Stomach smooth muscle (tissue), 2 donors: ENCODE data around the gene SNX3.

Experiments used
- H3K27ac ChIP-seq: one replicate; pipeline ENCODE4 v1.7.0; 2013; ENCODE audit warnings: mild to moderate bottlenecking, low read length, inconsistent platforms
- H3K27me3 ChIP-seq, 2 donors: one replicate each; pipeline ENCODE4 v1.7.0; 2013; ENCODE audit warnings: low read length in 2 of 2; ENCODE audit not compliant: insufficient read depth in 2 of 2, control insufficient read depth in 1 of 2
- H3K36me3 ChIP-seq, 2 donors: one replicate each; pipeline ENCODE4 v1.7.0; 2013; ENCODE audit warnings: low read length in 2 of 2; ENCODE audit not compliant: control insufficient read depth in 2 of 2, insufficient read depth in 2 of 2
- H3K4me1 ChIP-seq: one replicate; pipeline ENCODE4 v1.7.0; 2013; ENCODE audit warnings: low read length; ENCODE audit not compliant: control insufficient read depth, insufficient read depth
- H3K4me3 ChIP-seq, 2 donors: one replicate each; pipeline ENCODE4 v1.7.0; 2013; ENCODE audit warnings: low read length in 2 of 2
- H3K9ac ChIP-seq, 2 donors: one replicate each; pipeline ENCODE4 v1.7.0; 2013; ENCODE audit warnings: low read length in 2 of 2, mild to moderate bottlenecking in 1 of 2
- H3K9me3 ChIP-seq, 2 donors: one replicate each; pipeline ENCODE4 v1.7.0; 2013; ENCODE audit warnings: low read length in 2 of 2; ENCODE audit not compliant: control insufficient read depth in 2 of 2
- donor health status: healthy.
- donor health status: Pancreatic carcinoma.

The SNX3 gene

DNA sequence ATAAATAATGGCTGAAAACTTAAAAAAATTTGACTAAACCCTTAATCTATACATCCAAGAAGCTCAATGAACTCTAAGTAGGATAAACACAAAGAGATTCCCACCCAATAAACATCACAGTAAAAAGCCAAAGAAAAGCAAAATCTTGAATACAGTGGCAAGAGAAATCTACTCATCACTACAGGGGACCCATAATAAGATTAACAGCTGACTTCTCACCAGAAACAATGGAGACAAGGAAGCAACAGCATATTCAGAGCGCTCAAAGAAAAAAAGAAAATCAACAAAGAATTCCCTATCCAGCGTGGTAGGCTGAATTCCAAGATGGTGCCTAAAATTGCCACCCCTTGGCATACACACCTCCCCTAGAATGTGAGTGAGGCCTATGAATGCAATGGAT, 18.6 kb downstream of the SNX3 start:
- Histone ChIP-seq H3K27ac (no peak overlapping the region), H3K9ac (no peak overlapping the region), H3K4me1 (no peaks in the 10 kb centered on the region), H3K27me3 (no peaks in the 10 kb centered on the region), H3K4me3 (no peak overlapping the region), H3K9me3 (peaks cover 0 to 7% of the 10 kb centered on the region in 2 donors), H3K36me3 (peaks cover 2 to 6% of the 10 kb centered on the region in 2 donors)

GRCh38 chr6:108238322-108238721, 22.5 kb downstream of the SNX3 start:
- H3K36me3 ChIP-seq = peaks cover 2 to 6% of the 10 kb centered on the region in 2 donors
- no peak overlapping the region for H3K9ac ChIP-seq
- H3K4me1 ChIP-seq = no peaks in the 10 kb centered on the region
- peaks cover 0 to 7% of the 10 kb centered on the region in 2 donors for H3K9me3 ChIP-seq
- H3K27ac ChIP-seq = no peak overlapping the region
- H3K27me3 ChIP-seq = no peaks in the 10 kb centered on the region
- no peak overlapping the region for H3K4me3 ChIP-seq

- Histone ChIP-seq H3K4me1 (no peaks in the 10 kb centered on the region), H3K27ac (no peak overlapping the region), H3K36me3 (peaks cover 0 to 2% of the 10 kb centered on the region in 2 donors), H3K9ac (no peak overlapping the region), H3K9me3 (no peaks in the 10 kb centered on the region), H3K4me3 (no peak overlapping the region), H3K27me3 (no peaks in the 10 kb centered on the region)
Observed at GRCh38 chr6:108236791-108237190, 24.0 kb downstream of the SNX3 start.

- Histone ChIP-seq H3K4me3 (no peak overlapping the region), H3K27ac (no peak overlapping the region), H3K4me1 (no peaks in the 10 kb centered on the region), H3K9ac (no peak overlapping the region), H3K9me3 (no peaks in the 10 kb centered on the region), H3K27me3 (no peaks in the 10 kb centered on the region), H3K36me3 (peaks cover 0 to 2% of the 10 kb centered on the region in 2 donors)
Observed at GRCh38 chr6:108235127-108235526, 25.7 kb downstream of the SNX3 start.

- no peaks in the 10 kb centered on the region for H3K4me1 ChIP-seq
- no peak overlapping the region for H3K4me3 ChIP-seq
- H3K9me3 ChIP-seq = no peaks in the 10 kb centered on the region
- H3K27me3 ChIP-seq = no peaks in the 10 kb centered on the region
- no peaks in the 10 kb centered on the region for H3K36me3 ChIP-seq
- no peak overlapping the region for H3K27ac ChIP-seq
- no peak overlapping the region for H3K9ac ChIP-seq
Observed at GRCh38 chr6:108228416-108228815, 32.4 kb downstream of the SNX3 start.

- Histone ChIP-seq H3K4me1 (no peaks in the 10 kb centered on the region), H3K9me3 (no peaks in the 10 kb centered on the region), H3K4me3 (no peak overlapping the region), H3K27ac (no peak overlapping the region), H3K36me3 (peaks cover 0 to 1% of the 10 kb centered on the region in 2 donors), H3K9ac (no peak overlapping the region), H3K27me3 (no peaks in the 10 kb centered on the region)
Observed at GRCh38 chr6:108227290-108227689, 33.5 kb downstream of the SNX3 start.

GRCh38 chr6:108222504-108222903, 38.3 kb downstream of the SNX3 start:
- Histone ChIP-seq H3K4me3 (no peak overlapping the region), H3K27ac (no peak overlapping the region), H3K36me3 (peaks cover 9 to 16% of the 10 kb centered on the region in 2 donors), H3K27me3 (no peaks in the 10 kb centered on the region), H3K4me1 (no peaks in the 10 kb centered on the region), H3K9ac (no peak overlapping the region), H3K9me3 (no peaks in the 10 kb centered on the region)

DNA sequence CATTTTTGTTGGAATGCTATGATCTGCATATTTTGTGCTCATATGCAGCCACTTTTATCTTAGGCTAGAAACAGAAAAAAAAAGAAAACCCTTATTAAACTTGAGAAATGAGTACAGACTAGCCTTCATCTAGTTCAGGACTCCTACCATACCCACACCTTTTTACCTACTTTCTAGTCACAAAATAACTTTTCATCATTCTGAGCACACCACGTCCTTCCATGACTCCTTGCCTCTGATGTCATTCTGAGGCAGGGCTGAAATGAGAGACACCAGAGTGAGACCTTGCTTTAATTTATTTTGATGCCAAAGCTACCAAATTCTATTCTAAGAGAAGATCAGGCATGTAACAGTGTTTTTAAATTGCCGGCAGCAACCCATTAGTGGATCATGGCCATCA, 38.8 kb downstream of the SNX3 start:
- Histone ChIP-seq H3K4me3 (no peak overlapping the region), H3K9me3 (no peaks in the 10 kb centered on the region), H3K27me3 (no peaks in the 10 kb centered on the region), H3K9ac (no peak overlapping the region), H3K36me3 (peaks cover 9 to 19% of the 10 kb centered on the region in 2 donors), H3K4me1 (no peaks in the 10 kb centered on the region), H3K27ac (no peak overlapping the region)

DNA sequence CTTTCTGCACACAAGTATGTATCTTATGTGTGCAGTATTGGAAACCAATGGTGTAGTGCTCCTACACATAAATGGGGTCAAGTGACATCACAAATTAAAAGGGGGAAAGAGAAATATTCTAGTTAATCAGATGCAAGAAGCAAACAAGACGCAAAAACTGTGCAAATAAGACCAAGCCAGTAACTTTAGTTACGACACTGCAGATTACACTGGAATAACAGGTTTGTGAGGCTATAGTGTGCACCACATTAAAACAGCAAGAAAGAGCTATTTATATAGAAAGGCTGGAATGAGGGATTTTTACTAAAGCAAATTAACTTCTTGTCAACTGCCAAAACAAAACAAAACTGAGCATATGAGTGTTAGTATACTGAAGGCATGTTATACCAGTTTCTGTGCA, 49.2 kb downstream of the SNX3 start:
- Histone ChIP-seq H3K9ac (no peak overlapping the region), H3K4me1 (no peaks in the 10 kb centered on the region), H3K4me3 (no peak overlapping the region), H3K9me3 (no peaks in the 10 kb centered on the region), H3K36me3 (peaks cover 6 to 12% of the 10 kb centered on the region in 2 donors), H3K27me3 (no peaks in the 10 kb centered on the region), H3K27ac (no peak overlapping the region)

DNA sequence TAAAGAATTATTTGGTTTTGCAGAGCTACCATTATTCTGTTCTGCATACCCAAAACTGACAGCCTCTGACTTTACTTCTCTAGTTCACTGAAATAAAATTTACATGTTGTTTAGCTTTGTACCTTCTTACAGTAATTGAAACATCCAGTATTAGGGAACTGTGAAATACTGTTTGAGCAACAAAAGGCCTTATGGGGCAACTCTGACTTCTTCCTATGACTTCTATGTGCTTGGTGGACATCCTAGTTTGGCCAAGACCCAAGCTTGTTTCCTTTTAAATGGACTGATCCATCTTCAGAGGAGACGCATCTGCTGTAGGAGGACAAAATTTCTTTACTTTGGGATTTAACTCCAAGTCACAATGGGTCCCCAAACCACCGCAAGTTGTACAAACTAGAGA, 50.3 kb downstream of the SNX3 start:
- no peak overlapping the region for H3K4me3 ChIP-seq
- H3K27ac ChIP-seq = no peak overlapping the region
- H3K9ac ChIP-seq = no peak overlapping the region
- no peaks in the 10 kb centered on the region for H3K9me3 ChIP-seq
- H3K27me3 ChIP-seq = no peaks in the 10 kb centered on the region
- H3K36me3 ChIP-seq = peaks cover 6 to 11% of the 10 kb centered on the region in 2 donors
- H3K4me1 ChIP-seq = no peaks in the 10 kb centered on the region

- H3K36me3 ChIP-seq = peaks cover 6 to 9% of the 10 kb centered on the region in 2 donors
- H3K27ac ChIP-seq = no peak overlapping the region
Observed at GRCh38 chr6:108209738-108210137, 51.1 kb downstream of the SNX3 start.

More at GRCh38 chr6:108209738-108210137, 51.1 kb downstream of the SNX3 start:
- no peaks in the 10 kb centered on the region for H3K4me1 ChIP-seq
- no peaks in the 10 kb centered on the region for H3K9me3 ChIP-seq
- H3K4me3 ChIP-seq = no peak overlapping the region
- no peaks in the 10 kb centered on the region for H3K27me3 ChIP-seq
- H3K9ac ChIP-seq = no peak overlapping the region
